OCI-LY3 (cell line): ENCODE results near the gene TRMT61A.

Source experiments
- H2AFZ ChIP-seq: fragments of 200-600, 300-600 bp; shearing (Covaris generic); 2 replicates; pipeline ENCODE4 v1.6.0; 2014; ENCODE audit warnings: antibody characterized with exemption, low read depth, low read length
- H3K27ac ChIP-seq: fragments of 200-600, 300-600 bp; sonication (generic); 2 replicates; pipeline ENCODE4 v1.5.1; 2014; ENCODE audit warnings: mild to moderate bottlenecking, low read length, moderate library complexity, mixed read lengths
- H3K27me3 ChIP-seq: fragments of 200-600, 300-600 bp; sonication (generic); 2 replicates; pipeline ENCODE4 v1.6.1; 2014; ENCODE audit warnings: low read depth, low read length, mixed read lengths
- H3K36me3 ChIP-seq: fragments of 200-600, 300-600 bp; sonication (generic); replicated peaks from 2 replicates; pipeline ENCODE3; 2014; ENCODE audit warnings: low read depth, low read length, mixed read lengths
- H3K4me1 ChIP-seq: fragments of 300-600, 200-600 bp; sonication (generic); 2 replicates; pipeline ENCODE4 v1.6.1; 2014; ENCODE audit warnings: low read length, mixed read lengths
- H3K4me2 ChIP-seq: fragments of 200-600, 300-600 bp; sonication (generic); 2 replicates; pipeline ENCODE4 v1.6.1; 2014; ENCODE audit warnings: low read length, mixed read lengths
- H3K4me3 ChIP-seq: fragments of 300-600, 200-600 bp; sonication (generic); 2 replicates; pipeline ENCODE4 v1.5.1; 2014; ENCODE audit warnings: antibody characterized with exemption, mild to moderate bottlenecking, low read length, moderate library complexity
- H3K79me2 ChIP-seq: fragments of 300-600, 200-600 bp; shearing (Covaris generic); 2 replicates; pipeline ENCODE4 v1.6.1; 2014; ENCODE audit warnings: mild to moderate bottlenecking, low read length, mixed read lengths
- H3K9ac ChIP-seq: fragments of 300-600, 200-600 bp; shearing (Covaris generic); 2 replicates; pipeline ENCODE4 v1.6.0; 2014; ENCODE audit warnings: mild to moderate bottlenecking, low read length, moderate library complexity
- H3K9me3 ChIP-seq: fragments of 200-600, 300-600 bp; shearing (Covaris generic); 2 replicates; pipeline ENCODE4 v1.6.1; 2014; ENCODE audit warnings: low read length, mixed read lengths; ENCODE audit not compliant: insufficient read depth
- H4K20me1 ChIP-seq: fragments of 200-600, 300-600 bp; sonication (generic); 2 replicates; pipeline ENCODE4 v1.6.1; 2016; ENCODE audit warnings: low read length, mixed read lengths; ENCODE audit not compliant: insufficient read depth
- CTCF ChIP-seq: fragments of 200-600, 300-600 bp; sonication (generic); IDR thresholded peaks from 2 replicates; pipeline ENCODE4 v1.5.1; 2014; ENCODE audit warnings: antibody characterized with exemption, low read length, low read depth
- EZH2phosphoT487 ChIP-seq: fragments of 200-600 bp; shearing (Covaris generic); IDR thresholded peaks from 2 replicates; pipeline ENCODE4 v1.6.1; 2018; ENCODE audit warnings: antibody characterized with exemption, mixed run types, low read depth

The TRMT61A gene

DNA sequence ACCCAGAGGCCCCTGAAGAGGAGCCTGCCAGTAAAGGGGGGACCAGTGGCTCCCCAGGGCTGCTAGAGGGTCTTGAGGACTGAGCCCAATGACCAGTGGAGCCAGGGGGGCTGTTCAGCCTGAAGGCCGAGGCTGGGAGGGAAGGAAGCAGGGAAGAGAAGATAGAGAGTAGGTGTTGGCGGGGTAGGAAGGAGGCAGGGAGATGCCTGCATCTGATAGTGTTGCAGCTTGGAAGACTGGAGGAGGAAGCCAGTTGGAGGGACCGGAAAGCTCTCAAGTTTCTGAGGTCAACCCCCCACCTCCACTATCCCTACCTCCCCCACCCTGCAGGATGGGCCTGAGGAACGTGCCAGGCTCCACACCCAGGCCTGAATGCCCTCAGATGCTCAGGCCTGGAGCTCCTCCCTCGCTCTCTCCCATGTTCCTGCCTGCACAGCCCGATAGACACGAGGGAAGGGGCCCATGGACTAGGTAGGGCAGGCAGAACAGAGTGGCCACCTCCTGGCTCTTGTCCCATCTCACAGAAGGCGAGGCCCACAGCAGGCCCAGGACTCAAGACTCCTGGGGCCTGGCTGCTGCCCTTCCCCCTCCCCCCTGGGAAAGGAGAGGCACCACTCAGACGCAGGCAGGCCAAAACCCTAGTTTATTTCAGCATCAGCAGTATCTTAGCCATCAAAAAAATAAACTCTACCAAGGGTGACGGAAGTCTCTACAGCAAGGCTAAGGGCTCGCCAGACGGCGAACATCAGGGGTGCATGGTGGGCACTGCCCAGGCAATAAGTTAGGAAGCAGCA, 9.8 kb upstream of the TRMT61A start:
- Histone ChIP-seq H3K27ac (peak overlapping the region; percentile 82), H3K4me1 (peaks cover 30% of the 10 kb centered on the region), H3K9me3 (no peaks in the 10 kb centered on the region), H3K27me3 (no peaks in the 10 kb centered on the region), H3K4me3 (peak overlapping the region; percentile 76; the same call in 1 of the 2 replicates), H3K79me2 (peaks cover 9% of the 10 kb centered on the region; the same call in 1 of the 2 replicates), H2AFZ (no peak overlapping the region), H3K36me3 (peaks cover 6% of the 10 kb centered on the region), H4K20me1 (no peaks in the 10 kb centered on the region), H3K4me2 (peak overlapping the region; percentile 82), H3K9ac (peak overlapping the region; percentile 83; the same call in 1 of the 2 replicates)
- TF ChIP-seq CTCF, result no peak
- no peak for TF ChIP-seq EZH2phosphoT487

DNA sequence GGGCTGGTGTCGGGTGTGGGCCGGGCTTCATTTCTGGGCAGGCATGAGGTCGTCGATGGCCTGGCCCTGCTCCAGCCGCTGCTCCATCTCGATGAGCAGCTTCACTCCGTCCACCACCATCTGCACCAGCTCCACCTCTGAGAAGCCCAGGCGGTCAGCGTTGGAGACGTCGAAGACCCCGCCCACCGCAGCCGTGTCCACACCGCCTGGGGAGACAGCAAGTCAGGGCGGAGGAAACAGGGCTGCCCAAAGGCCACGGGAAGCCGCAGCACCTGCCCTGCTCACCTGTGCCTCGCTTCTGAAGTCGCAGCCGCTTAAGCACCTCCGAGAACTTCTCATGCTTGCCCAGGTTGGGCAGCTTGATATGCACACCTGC, 9.2 kb upstream of the TRMT61A start:
- peaks cover 6% of the 10 kb centered on the region for H3K36me3 ChIP-seq
- peak overlapping the region; percentile 82 for H3K4me2 ChIP-seq

DNA sequence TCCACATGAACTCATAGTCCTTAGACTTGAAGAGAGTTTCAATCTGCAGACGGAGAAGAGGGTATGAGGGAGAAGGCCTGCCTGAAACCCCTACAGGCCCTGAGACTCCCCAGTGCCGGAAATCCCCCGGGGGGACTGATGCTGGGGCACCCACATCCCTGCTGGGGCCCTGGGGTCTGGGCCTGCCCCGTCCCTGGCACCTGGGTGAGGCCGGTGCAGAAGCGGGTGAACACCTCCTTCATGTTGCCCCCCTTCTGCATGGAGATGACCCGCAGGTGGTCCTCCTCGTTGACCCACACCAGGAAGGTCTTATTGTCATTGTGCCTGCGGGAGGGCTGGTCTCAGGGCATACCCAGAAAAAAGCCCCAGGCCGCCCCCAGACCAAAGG, 8.7 kb upstream of the TRMT61A start:
- no peaks in the 10 kb centered on the region for H3K9me3 ChIP-seq
- peak overlapping the region; percentile 34; the same call in 1 of the 2 replicates for H2AFZ ChIP-seq
- no peak for TF ChIP-seq EZH2phosphoT487
- TF ChIP-seq CTCF, result no peak
- peaks cover 6% of the 10 kb centered on the region for H3K36me3 ChIP-seq
- peaks cover 9% of the 10 kb centered on the region; the same call in 1 of the 2 replicates for H3K79me2 ChIP-seq
- peak overlapping the region; percentile 82 for H3K27ac ChIP-seq
- peak overlapping the region; percentile 83 for H3K9ac ChIP-seq
- no peaks in the 10 kb centered on the region for H3K27me3 ChIP-seq
- peaks cover 41% of the 10 kb centered on the region for H3K4me1 ChIP-seq
- no peaks in the 10 kb centered on the region for H4K20me1 ChIP-seq
- peak overlapping the region; percentile 76 for H3K4me3 ChIP-seq
- peak overlapping the region; percentile 82 for H3K4me2 ChIP-seq

More for the DNA sequence above, 9.2 kb upstream of the TRMT61A start:
- Histone ChIP-seq H2AFZ (no peak overlapping the region), H3K79me2 (peaks cover 9% of the 10 kb centered on the region; the same call in 1 of the 2 replicates), H3K27me3 (no peaks in the 10 kb centered on the region), H3K27ac (peak overlapping the region; percentile 82), H3K9me3 (no peaks in the 10 kb centered on the region), H3K4me3 (peak overlapping the region; percentile 76), H3K9ac (peak overlapping the region; percentile 83), H3K4me1 (peaks cover 36% of the 10 kb centered on the region), H4K20me1 (no peaks in the 10 kb centered on the region)
- TF ChIP-seq CTCF (no peak), EZH2phosphoT487 (no peak)

DNA sequence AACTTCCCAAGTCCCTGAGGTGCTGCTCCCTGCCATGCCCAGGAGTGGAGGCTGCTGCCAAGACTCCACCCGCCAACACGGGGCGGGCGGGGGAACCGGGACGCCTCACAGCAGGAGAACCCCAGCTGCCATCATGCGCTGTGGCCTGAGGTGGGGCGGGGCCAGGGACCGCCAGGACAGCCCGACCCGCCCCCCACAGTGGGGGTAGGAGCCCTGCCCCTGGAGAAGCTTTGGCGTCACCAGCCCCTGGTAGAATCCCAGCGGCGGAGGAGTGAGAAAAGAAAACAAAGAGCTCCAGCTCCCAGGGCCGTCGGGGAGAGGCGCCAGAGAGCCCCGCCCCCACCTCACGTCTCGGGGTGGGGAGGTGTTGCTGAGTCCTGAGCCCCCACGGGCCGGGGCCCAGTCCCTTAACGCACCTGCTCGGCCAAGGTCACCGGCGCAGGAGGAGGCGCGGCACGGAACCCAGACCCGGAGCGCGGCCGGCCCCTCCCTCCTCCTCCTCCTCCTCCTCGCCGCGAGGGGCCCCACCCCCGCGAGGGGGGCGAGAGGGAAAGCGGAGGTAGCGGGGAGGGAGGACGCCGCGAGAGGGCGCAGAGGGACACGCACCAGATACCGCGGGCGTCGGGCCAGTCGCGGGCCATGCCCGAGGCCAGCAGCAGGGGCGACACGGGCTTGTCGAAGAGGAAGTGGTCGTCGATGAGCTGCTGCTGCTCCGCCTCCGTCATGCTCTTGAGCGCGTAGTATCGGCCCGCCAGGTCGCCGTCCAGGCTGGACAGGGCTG, 8.1 kb upstream of the TRMT61A start:
- Histone ChIP-seq H3K36me3 (peaks cover 6% of the 10 kb centered on the region), H4K20me1 (no peaks in the 10 kb centered on the region), H3K4me1 (peaks cover 47% of the 10 kb centered on the region)

More for the DNA sequence above, 8.1 kb upstream of the TRMT61A start:
- H3K9me3 ChIP-seq, result no peaks in the 10 kb centered on the region
- no peaks in the 10 kb centered on the region for H3K27me3 ChIP-seq
- H3K79me2 ChIP-seq, result peaks cover 9% of the 10 kb centered on the region; the same call in 1 of the 2 replicates
- H3K27ac ChIP-seq, result peak overlapping the region; percentile 82
- peak overlapping the region; percentile 82 for H3K4me2 ChIP-seq
- peak overlapping the region; percentile 34; the same call in 1 of the 2 replicates for H2AFZ ChIP-seq
- peak overlapping the region; percentile 76 for H3K4me3 ChIP-seq
- TF ChIP-seq CTCF (peak; percentile 59), EZH2phosphoT487 (no peak)
- H3K9ac ChIP-seq, result peak overlapping the region; percentile 83
